Right ventricle myocardium superior (tissue), 1 donor: ENCODE data around the gene FICD. TPM values are rescaled to one million over a fixed set of nuclear protein-coding genes. Genes with fewer than 3 reads are reported as not detected.
"Not testable (repeated sequence)": the region's sequence is repeated elsewhere in the genome, so short reads cannot be mapped to it uniquely, and the experiment has no call there.

Source experiments
- ATAC-seq: fragments of 200-7000 bp; cut with Tn5 transposase; one replicate; pipeline ENCODE4 v1.9.1; 2020; ENCODE audit warnings: mild to moderate bottlenecking; ENCODE audit not compliant: poor library complexity
- DNase-seq: peaks from one replicate; pipeline ENCODE4 v3.0.0-alpha.2; 2020
- intact Hi-C: fragments of 100-400 bp; cut with DNase I; formaldehyde crosslinking; loops from one replicate; pipeline ENCODE4 v1.11.2; 2022
- long read RNA-seq: library from polyadenylated mRNA; unstranded; transcript quantifications from one replicate; pipeline ENCODE4 v2.0.0, GENCODE V29; 2021
- total RNA-seq: library from RNA; stranded (reverse); fragmentation: NEBNext Ultra II Directional; extraction: Animal tissue kit (Norgen Biotek cat#: 25700); gene quantifications from one replicate; pipeline ENCODE4 v1.2.1, GENCODE V29; 2021
- donor health status: DM: no; HTN: yes; CAD: no; lungs with severe emphysema.

FICD gene
- total RNA-seq: 3.0 TPM
- long read RNA-seq, transcript FICD-204 (3 exons, 3,347 nt): major isoform, 5 of 6 reads
- long read RNA-seq, partial matches to known transcripts: 0 of 6 reads
- long read RNA-seq, other reads (novel, unspliced or antisense): 0 of 6 reads

DNA sequence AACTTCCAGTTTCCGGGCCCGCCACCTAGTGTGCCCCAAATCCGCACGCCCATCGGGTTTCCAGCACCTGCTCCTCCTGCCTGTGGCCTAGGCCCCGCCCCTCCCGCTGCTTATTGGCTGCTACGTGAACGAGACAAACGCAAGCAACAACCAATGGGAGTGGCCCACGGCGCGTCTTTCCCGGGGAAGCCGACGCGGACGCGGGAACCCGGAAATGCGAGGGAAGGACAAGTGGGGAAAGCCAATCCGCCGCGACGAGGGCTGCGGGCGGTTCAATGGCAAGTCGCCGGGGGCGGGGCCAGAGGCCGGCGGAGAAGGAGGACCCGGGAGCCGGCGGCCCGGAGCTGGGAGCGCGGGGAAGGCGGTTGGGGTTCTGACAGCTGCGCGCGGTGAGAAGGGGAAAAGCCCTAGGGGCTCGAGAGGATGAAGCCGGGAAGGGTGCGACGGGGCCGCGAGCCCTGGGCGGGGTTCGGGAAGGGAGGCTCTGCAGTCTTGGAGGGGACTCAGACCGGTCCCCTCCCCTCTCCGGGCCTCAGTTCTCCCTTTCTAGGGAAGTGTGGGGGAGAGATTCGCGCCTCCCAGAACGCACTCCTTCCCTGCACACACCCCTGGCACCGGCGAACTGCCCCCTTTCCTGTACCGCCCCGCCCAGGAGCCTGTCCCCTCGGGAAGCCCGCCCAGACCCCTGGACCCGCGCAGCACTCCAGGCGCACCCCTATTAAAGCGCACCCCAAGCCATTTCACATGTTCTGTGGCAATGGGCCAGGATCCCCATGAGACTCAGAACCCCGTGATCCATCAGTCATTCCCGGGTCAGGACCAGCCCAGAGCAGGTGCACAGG lies at the start of gene FICD:
TSS of gene FICD (plus strand) at position 305 of the 842 bp plus-strand sequence. CDS start 1,696 bp downstream, outside the sequence.
- intact Hi-C loops: loop anchor here (5.0 to 10.0 kb wide), 2 partner anchors 523 to 830 kb away; partner anchors contain the start of gene PWP1
- ATAC-seq (peak; percentile 97), DNase-seq (peak; percentile 100)

DNA sequence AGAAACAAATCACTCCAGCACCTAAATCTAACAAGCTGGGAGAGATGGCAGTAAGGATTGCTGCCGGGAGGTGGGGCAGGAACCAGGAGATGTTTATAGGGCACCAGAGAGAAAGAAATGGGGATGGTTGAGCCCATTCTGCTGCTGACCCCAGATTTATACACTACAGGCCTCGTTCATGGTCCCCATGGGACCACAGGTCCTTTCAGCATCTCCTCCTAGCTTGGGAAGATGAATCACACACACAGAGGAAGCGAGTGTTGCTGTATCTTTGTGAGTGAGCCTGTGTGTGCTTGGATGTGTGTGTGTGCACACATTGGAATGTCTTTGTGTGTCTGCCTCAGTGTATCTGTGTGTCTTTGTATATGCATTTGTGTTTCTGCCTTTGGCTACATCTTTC lies 49.7 kb upstream of the FICD start:
- DNase-seq (no peak), ATAC-seq (no peak)
- intact Hi-C loops: no loop called here

DNA sequence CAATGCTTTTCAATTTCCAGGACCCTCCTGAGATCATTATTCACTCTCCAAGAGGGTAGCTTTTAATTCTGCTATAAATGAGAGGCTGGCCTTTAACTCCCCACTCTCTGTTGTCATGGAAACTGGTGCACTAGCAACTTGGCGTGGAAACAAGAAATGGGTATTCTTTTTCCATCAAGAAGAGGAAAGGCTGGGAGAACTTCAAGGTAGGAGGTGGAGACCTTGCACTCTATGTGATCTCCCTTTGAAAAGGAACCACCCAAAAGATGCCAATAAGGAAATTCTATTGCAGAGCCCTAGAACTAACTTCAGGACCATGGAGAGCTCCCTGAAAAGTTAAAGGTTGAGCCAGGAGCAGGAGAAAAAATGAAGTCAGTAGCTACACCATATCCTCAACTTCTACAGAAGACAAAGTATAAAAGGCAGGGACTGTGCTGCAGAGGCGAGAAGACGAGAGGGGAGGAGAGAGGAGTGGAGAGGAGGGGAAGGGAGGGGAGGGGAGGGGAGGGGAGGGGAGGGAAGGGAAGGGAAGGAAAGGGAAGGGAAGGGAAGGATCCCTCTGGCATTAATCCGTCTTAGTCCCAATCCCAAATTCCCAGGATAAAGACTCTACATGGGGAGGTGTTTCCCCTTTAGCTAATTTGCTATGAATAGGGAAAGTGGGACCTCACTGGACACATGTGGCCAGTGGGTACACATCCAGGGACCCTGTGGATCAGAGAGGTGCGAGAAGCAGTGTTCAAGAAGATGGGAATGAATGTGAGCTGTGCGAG lies 46.7 kb upstream of the FICD start:
- no peak for DNase-seq
- ATAC-seq: no peak
- intact Hi-C loops: no loop called here

DNA sequence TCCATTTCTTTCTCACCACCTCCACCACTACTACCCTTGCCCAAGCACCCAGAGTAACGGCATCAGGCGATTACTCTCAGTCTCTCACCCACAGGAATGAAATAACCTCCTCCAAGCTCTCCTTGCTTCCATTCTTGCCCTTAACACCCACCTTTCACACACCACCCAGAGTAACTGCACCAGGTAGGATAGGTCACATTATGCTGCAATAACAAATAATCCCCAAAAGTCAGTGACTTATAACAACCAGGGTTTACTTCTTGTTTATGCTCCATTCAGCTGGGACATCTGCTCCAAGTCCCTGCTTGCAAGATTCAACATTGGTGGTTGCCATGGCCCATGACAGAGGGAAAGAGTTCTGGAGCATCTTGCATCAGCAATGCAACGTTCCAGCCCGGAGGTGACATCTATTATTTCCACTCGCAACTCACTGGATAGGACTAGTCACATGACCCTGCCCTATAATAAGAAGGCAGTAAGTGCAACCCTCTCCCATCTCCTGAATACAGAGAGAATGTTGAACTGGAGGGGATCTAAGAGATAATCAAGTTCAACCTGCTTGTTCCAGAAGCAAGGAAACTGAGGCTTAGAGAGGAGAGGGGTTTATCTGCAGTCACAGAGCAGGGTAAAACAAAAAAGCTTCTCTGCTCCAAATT lies 41.5 kb upstream of the FICD start:
- intact Hi-C loops: no loop called here
- ATAC-seq (no peak), DNase-seq (no peak)

DNA sequence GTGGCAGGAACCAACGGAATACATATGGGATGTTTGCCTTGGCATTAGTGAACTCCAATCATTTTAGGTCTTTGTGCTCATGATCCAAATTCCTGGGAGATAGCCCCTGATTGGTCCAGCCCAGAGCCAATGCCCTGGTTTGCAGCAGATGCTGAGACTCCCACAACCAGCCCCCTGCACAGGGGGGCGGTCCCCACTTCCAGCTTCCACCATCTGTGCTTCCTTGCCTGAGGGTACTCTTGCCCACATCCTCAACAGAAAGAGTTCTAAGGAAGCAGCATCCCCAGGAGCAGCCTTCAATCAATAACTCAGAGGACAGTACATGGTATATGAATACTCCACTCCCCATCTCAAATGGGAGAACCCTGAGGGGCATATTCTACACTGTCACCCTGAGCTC lies 39.7 kb upstream of the FICD start:
- ATAC-seq (no peak), DNase-seq (no peak)
- intact Hi-C loops: no loop called here

DNA sequence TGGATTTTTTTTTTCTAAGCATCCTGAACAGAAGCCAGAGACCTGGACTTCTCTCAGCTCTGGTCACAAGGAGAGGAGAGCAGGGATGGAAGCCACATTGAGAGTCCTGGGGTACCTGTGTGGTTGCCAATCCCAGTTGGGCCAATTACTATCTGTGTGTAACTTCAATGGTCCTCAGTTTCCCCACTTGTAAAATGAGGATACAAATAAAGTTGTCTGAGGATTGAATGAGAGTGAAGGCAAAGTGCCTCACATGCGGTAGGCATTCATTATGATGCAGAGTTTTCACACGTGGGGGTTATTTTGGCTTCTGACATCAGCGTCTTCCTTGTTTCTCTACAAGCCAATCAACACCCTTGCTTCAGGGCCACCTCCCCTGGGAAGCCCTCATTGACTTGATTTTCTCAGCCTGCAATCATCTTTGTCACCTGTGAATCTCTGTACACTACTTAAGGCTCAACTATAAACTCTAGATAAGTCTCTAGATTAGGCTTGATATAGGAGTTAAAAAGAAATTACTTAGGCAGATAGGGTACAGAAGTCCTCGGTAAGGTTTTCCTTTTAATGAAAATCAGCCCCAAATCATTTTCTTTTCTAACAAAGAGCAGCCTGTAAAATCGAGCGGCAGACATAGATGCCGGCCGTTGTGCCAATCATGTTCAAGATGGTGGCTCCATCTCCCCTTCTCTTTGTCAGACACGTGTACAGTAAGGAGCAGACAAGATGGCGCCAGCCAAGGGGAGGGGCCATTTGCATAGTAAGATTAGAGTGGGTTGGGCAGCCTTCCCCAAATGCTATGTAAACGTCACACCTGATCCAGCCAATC lies 37.8 kb upstream of the FICD start:
- ATAC-seq (no peak), DNase-seq (no peak)
- intact Hi-C loops: no loop called here

DNA sequence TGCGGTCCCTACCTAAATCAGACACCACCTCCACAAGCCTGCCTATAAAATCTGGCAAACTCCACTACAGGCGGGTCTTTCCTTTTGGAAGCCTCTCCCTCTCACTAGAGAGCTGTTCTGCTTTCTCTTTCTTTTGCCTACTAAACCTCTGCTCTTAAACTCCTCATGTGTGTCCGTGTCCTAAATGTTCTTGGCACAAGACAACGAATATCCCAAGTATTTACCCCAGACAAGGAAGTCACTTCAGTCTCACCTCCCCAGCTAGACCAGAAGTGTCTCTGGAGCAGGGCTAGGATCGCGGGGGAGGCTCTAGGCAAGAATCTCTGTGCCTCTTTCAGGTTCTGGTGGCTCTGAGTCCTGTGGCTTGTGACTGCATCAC lies 37.2 kb upstream of the FICD start:
- intact Hi-C loops: no loop called here
- DNase-seq (no peak), ATAC-seq (no peak)

DNA sequence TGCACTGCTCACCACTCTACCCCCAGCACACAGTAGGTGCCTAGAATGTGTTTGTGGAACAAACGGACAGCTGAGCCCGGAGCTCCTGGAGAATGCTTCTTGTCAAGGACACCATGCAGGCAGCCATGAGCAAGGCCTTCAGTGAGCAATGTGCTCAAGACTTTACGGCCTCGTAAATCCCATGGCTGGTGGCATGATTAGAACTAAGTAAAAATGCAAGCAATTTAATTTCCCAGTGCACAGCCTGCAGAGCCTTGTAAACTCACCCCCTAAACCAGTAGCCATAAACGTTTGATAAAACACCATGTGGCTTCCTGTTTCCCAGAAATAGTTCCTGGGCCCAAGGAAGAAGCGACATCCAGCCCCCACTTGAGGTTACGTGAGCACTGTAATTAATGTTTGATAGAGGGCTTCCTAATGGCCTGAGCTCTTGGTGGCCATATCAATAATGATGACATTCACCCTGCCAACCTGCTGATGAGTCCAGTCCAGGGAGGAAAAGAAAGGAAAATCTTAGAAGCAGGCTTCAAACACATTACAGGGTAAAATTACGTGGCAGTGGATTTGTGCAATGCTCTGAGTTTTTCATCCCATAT lies 36.4 kb upstream of the FICD start:
- intact Hi-C loops: no loop called here
- DNase-seq: no peak
- ATAC-seq: no peak

DNA sequence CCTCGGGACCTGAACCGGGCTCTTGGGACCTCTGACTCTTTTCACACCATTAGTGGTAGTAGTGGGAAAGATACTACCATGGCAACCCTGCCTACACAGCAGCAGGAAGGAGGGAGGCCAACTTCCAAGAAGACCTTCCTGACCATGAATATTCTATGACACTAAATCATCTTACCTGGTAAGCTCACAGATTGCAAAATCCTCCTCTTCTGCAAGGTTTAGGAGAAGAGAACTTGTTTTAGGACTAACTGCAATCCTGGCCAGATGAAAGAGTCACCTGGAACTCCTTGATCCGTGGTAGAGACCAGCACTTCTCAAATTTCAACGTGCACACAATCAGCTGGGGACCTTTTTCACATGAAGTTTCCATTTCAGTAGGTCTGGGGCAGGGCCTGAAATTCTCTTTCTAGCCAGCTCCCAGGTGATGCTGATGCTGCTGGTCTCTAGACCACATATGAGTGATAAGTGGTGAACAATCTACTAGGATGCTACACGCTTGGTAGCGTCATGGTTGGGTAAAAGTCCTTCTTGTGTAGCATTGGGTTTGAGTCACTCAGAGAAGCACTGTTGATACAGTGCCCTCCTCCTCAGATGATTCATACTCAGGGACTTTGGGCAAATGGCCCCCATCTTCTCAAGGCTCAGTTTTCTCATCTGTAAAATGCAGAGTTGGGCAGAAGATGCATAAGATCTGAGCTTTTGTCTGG lies 35.6 kb upstream of the FICD start:
- no peak for ATAC-seq
- intact Hi-C loops: no loop called here
- no peak for DNase-seq

DNA sequence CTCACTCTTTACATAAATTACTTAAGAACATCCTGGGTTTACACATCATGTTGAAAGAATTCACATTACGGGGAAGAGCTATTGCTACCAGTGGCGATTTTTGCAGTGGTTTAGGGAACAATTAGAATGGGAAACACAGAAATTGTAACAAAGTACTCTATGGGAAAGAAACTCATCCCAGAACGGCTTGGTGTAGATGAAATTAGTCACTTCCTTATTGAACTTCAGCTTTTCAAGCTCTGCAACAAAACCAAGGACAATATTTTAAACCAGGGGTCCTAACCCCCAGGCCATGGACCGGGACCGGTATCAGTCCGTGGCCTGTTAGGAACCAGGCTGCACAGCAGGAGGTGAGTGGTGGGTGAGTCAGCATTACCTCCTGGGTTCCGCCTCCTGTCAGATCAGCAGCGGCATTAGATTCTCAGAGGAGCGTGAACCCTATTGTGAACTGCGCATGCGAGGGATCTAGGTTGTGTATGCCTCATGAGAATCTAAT lies 32.3 kb upstream of the FICD start:
- no peak for DNase-seq
- intact Hi-C loops: no loop called here
- ATAC-seq: no peak

DNA sequence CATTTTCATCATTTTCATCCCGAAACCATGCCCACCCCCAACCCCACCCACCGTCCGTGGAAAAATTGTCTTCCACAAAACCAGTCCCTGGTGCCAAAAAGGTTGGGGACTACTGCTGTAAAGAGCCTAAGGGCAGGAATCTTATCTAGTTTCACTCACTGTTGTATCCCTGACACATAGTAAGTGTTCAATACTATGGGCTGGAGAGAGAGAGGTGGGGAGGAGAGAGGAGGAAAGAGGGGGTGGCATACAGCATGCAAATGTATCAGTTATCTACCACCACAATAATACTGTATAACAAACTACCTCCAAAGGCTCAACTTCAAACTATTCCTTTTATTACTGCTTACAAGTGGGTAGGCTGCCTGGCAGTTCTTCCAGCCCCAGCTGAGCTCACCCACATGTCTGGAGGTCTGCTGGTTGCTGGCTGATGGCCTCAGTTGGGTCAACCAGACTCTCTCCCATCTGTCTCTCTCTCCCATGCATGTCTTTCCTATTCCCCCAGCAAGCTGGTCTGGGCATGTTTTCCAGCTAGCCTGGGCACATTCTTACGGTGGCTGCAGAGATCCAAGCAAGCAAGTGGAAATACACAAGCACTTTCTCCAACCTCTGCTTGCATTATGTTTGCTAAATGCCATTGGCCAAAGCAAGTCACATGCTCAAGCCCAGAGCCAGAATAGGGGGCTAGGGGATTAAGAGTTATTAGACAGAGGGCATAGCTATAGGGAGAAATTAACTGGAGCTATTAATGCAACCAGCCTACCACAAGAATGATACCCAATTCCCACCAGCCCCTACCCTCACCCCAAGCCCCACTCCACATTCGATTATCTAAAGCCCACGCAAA lies 31.6 kb upstream of the FICD start:
- ATAC-seq (no peak), DNase-seq (no peak)
- intact Hi-C loops: no loop called here

DNA sequence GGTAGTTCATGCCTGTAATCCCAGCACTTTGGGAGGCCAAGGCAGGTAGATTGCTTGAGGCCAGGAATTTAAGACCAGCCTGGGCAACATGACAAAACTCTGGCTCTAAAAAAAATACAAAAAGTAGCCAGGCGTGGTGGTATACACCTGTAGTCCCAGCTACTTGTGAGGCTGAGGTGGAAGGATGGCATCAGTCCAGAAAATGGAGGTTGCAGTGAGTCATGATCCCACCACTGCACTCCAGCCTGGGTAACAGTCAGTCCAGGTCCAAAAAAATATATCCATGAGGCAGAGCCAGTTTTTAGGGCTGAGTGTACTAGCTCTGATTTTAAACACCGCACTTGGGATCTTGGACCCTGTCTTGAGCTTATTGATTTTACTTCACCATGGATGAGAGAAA lies 30.6 kb upstream of the FICD start:
- intact Hi-C loops: no loop called here
- no peak for ATAC-seq
- DNase-seq: no peak

DNA sequence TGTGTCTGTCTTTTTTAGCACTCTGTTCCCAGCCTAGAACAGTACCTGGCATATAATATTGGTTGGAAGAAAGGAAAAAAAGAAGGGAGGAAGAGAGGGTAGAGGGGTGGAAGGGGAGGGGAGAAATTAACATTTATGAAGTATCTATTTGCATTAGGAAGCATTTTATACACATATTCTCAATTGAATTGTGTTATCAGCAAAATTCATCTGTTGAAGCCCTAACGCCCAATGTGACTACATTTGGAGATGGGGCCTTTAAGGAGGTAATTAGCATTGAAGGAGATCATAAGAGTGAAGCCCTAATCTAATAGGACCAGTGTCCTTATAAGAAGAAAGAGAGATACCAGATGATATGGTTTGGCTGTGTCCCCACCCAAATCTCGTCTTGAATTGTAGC lies 30.2 kb upstream of the FICD start:
- ATAC-seq (no peak), DNase-seq (no peak)
- intact Hi-C loops: no loop called here

DNA sequence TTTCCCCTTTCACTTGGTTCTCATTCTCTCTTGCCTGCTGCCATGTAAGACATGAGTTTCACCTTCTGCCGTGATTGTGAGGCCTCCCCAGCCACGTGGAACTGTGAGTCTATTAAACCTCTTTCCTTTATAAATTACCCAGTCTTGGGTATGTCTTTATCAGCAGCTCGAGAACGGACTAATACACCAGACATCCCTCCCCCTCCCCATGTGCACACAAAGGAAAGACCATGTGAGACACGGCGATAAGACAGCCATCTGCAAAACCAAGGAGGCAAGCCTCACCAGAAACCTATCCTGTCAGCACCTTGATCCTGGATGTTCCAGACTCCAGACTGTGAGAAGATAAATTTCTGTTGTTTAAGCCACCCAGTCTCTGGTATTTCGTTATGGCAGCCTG lies 29.7 kb upstream of the FICD start:
- DNase-seq, intact Hi-C loops, ATAC-seq: not testable (repeated sequence)

DNA sequence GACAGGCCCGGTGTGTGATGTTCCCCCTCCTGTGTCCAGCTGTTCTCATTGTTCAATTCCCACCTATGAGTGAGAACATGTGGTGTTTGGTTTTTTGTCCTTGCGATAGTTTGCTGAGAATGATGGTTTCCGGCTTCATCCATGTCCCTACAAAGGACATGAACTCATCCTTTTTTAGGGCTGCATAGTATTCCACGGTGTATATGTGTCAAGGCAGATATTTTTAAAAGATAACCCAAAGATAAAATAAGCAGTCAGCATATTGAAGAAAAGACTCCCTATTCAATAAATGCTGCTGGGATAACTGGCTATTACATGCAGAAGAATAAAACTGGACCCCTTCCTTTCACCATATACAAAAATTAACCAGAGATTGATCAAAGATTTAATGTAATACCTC lies 28.0 kb upstream of the FICD start:
- DNase-seq, ATAC-seq, intact Hi-C loops: not testable (repeated sequence)

DNA sequence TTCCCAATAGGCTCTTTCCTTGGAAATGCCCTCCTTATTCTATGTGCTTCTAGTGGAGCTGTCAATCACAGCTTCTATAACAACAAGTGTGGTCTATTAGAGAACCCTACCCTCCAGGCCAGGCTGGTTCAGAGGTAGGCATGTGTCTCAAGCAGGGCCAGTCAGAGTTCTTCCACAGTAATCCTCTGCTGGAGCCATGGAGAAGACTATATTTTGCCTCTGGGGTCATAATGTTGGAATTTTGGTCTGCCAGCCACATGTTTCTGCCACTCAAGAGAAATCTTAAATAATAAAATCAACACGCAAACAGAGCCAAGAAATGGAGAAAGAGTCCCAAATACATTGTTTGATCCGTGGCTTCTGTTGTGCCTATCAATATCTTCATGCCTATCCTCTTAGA lies 23.8 kb upstream of the FICD start:
- DNase-seq: no peak
- no peak for ATAC-seq
- intact Hi-C loops: no loop called here

DNA sequence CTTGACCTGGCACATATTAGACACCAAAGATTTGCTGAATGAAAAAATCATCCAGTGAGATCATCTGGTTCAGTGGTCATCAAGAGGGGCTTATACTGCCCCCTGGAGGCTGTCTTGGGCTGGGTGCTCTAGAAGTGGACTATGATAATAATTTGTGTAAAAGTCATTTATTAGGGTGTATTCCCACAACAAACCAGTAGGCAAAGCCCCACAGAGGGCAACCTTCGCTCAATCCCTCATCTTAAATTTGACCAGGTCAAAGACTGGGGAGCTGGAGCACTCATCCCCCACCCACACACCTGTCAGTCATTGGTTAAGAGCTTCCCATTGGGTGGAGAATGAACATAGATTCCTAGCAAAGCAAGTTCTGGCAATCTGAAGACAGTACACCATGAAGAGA lies 20.0 kb upstream of the FICD start:
- intact Hi-C loops: no loop called here
- no peak for DNase-seq
- no peak for ATAC-seq
